IMR-90 (cell line): ENCODE data around the gene NHLH2.

Source experiments
- BHLHE40 ChIP-seq: fragments of 150-350 bp; IDR thresholded peaks from 2 replicates; pipeline ENCODE4 v1.6.1; 2016; ENCODE audit warnings: mild to moderate bottlenecking, low read depth, low read length
- CEBPB ChIP-seq: IDR thresholded peaks from 2 replicates; pipeline ENCODE4 v1.6.1; 2012; ENCODE audit warnings: low read depth, low read length, improper control_type of control experiment
- CTCF ChIP-seq: conservative IDR thresholded peaks from 2 replicates; pipeline ENCODE4 v1.5.1; 2012; ENCODE audit warnings: mild to moderate bottlenecking, low read depth, low read length, improper control_type of control experiment
- MXI1 ChIP-seq: IDR thresholded peaks from 2 replicates; pipeline ENCODE4 v1.6.1; 2012; ENCODE audit warnings: low read depth, mild to moderate bottlenecking, low read length, moderate library complexity, borderline replicate concordance
- POLR2A ChIP-seq: IDR thresholded peaks from 2 replicates; pipeline ENCODE4 v1.6.1; 2012; ENCODE audit warnings: mild to moderate bottlenecking, low read depth, low read length
- RAD21 ChIP-seq: IDR thresholded peaks from 2 replicates; pipeline ENCODE4 v1.6.1; 2012; ENCODE audit warnings: low read length, improper control_type of control experiment

- TF ChIP-seq CTCF (no peak), POLR2A (no peak), BHLHE40 (no peak), CEBPB (no peak), RAD21 (no peak), MXI1 (no peak)
These were observed 8.3 kb downstream of the NHLH2 start for GRCh38 chr1:115832651-115833050.
